GM18870 (cell line): ENCODE results near the gene NLRX1.
"Not testable (repeated sequence)": the region's sequence is repeated elsewhere in the genome, so short reads cannot be mapped to it uniquely, and the experiment has no call there.

ENCODE experiments used
- ATAC-seq: cut with Tn5 transposase; IDR thresholded peaks from one replicate; pipeline ENCODE4 v1.9.1; 2021; ENCODE audit warnings: moderate library complexity; ENCODE audit not compliant: unreplicated experiment

Gene NLRX1

DNA sequence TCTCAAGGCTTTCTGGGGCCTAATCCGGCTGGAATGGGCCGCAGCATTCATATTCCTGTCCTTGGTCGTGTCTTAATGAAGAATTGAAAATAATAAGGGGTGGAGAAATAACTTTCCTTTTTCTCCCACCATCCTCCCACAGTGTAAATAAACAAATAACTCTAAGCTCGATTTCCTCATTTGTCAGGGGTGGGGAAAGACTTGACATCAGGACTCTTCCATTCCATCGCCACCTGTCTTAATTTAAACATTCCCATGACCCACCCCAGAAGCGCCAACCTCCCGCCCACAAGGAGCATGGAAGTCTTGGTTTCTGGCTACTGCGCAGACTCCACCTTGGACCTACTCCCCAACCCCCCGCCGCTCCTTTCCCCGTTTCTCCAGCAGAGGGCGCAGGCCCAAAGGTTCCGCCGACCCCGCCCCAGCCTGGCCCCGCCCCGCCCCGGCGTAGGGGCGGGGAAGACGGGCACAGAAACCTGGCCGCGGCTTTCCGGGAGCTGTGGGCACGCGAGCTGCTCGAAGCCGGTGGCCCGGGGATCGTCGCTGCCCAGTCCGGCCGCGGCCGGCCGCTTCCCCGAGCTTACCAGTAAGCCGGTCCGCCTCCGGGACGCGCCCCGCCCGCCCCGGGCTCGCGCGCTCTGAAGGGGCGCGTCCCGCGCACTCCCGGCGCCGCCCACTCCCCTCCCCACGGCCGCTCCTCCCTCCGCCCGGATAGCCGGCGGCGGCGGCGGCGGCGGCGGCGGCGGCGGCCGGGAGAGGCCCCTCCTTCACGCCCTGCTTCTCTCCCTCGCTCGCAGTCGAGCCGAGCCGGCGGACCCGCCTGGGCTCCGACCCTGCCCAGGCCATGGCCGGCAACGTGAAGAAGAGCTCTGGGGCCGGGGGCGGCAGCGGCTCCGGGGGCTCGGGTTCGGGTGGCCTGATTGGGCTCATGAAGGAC, 37.3 kb downstream of the NLRX1 start, which contains the start of gene CBL:
Gene CBL (plus strand): TSS at position 766 of the 937 bp plus-strand sequence. CDS start 79 bp downstream, at position 845.
- ATAC-seq: peak; percentile 45

DNA sequence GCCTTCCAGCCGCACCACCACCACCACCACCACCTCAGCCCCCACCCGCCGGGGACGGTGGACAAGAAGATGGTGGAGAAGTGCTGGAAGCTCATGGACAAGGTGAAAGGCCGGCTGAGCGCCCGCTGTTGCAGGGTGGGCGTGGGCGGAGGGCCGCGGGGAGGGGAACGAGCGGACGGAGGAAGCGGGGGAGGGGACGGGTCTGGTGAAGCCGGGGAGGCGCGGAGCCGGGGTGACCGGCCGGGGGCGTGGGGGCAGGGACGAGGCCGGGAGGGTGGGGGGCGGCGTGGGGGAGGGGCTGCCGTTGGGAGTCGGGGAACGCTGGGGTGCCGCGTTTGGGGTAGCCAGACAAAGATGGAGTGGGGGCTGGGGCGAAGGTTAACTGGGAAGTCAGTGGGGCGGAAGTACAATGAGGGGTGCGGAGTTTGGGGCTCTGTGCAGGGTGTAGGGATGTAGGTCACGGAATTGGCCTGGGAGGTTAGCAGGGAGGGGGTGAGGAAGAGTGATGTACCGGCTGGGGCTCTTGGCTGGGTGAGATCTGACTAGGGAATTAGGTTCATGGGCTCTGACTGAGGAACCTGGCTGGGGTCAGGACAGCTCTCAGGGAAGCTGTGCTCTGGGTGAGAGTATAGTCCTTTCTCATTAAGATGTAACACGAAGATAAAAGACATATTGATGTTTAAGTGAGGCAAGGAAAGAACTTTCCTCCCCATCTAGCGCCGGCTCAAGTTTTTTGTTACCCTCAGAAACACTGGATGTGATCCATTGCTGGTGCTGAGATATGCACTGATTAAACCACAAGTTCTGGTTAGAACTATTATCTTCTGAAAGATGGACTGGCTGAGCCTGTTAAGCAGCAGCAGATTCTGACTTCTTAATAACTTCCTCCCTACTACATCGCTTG, 38.2 kb downstream of the NLRX1 start:
- ATAC-seq: no peak

DNA sequence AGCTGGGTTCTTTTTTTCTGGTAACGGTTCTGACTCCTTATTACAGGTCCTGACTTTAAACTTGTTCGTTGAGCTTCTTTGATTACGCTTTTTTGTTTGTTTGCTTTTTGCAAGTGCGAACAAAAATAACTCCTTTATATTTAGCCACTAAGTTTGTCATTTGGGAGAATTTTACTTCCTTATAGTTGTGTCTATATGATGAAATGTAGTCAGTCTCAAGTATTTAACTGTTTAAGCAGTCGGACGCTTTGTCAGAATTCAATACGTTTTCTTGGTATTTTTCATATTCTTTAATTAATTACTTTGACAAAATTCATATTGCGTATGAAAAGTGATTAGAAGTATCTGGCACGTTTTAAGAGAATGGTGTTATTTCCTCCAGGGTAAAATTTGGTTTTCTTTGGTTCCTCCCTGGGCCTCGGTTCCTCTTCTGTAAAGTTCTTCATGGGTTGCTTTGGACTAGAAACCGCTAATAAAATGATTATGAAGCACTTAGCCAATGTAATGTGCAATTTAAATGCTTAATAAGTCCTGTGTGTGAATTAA, 39.0 kb downstream of the NLRX1 start:
- no peak for ATAC-seq

DNA sequence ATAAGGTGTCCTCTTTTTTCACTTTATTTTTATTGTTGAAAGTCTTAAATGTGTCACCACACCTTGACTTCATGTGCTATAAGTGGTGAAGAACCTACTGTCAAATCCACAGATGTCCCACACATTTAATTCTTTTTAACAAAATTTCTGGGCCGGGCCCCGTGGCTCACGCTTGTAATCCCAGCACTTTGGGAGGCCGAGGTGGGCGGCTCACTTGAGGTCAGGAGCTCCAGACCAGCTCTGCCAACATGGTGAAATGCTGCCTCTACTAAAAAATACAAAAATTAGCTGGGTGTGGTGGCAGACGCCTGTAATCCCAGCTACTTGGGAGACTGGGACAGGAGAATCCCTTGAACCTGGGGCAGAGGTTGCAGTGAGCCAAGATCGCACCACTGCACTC, 40.7 kb downstream of the NLRX1 start:
- no peak for ATAC-seq

DNA sequence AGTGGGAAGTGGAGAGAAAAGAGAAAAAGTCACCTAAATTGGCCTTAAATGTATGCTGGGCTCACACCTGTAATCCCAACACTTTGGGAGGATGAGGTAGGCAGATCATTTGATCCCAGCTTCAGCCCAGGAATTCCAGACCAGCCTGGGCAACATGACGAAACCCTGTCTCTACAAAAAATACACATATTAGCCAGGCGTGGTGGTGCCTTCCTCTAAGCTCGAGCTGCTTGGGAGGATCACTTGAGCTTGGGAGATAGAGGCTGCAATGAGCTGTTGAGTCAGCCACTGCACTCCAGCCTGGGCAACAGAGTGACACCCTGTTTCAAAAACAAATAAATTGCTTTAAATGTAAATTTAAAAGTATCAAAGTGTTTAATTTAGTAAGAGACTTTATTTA, 41.5 kb downstream of the NLRX1 start:
- no peak for ATAC-seq

DNA sequence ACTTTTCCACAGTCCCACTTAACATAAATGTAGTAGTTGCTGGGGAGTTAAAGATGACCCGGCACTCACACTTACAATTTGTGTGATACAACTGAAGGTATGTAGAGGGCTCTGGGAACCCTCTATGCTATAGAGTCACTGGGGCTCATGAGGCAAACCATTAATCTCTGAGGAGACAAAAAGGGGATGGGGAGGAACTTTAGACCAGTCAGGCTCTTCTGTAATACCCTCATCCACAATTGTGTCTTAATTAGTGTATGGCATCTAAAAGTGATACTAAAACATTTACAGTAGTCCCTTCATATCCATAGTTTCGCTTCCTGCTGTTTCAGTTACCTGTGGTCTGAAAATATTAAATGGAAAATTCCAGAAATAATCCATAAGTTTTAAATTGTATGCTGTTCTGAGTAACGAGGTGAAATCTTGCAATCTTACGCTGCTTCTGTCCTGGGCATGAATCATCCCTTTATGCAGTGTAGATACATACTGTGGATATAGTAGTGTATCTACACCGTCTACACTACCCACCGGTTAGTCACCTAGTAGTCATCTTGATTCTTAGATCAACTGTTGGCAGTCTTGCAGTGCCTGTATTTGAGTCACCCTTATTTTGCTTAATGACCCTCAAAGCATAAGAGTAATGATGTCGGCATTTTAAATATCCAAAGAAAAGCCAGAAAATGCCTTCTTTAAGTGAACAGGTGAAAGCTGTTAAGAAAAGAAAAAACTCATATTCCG, 49.8 kb downstream of the NLRX1 start:
- no peak for ATAC-seq

DNA sequence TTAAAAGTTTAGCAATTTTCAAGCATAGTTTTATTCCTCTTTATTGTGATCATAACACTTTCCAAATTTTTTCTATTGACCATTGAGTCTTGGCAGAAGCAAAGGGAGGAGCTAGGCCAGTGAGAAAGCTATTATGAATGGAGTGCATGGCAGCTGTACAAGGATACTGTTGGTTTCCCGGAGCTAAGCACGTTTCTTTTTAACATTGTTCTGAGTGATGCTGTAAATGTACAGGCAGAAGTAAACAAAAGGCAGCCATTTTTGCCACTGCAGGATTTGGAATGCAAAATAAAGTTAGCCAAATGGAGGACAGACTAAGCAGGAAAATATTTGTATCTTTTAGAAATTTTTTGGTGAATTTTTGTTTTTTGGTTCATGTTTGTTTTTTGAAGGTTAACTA, 53.8 kb downstream of the NLRX1 start:
- no peak for ATAC-seq

DNA sequence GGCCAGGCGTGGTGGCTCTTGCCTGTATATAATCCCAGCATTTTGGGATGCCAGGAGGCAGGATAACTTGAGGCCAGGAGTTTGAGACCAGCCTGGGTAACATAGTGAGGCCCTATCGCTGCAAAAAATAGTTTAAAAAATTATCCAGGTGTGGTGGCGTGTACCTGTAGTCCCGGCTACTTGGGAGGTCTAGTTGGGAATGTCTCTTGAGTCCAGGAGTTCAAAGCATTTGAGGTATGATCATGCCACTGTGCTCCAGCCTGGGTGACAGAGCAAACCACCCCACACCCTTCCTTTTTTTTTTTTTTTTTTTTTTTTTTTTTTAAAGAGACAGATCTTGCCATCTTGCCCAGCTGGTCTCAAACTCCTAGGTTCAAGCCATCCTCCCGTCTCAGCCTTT, 54.4 kb downstream of the NLRX1 start:
- ATAC-seq: no peak

DNA sequence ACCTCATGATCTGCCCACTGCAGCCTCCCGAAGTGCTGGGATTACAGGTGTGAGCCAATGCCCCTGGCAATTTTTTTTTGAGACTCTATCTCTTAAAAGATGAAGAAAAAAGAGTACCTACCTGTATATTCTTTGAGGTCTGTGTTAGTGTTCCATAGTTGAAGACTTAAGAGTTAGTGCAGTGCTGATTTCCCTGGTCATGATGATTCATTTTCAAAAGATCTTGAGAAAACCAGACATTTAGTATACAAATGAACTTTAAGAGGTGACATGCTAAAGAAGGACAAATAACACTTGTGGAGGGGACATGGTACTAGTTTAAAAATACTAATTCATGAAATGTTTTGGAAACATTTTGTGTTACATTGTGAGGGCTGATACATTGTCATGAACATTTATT, 55.3 kb downstream of the NLRX1 start:
- no peak for ATAC-seq

DNA sequence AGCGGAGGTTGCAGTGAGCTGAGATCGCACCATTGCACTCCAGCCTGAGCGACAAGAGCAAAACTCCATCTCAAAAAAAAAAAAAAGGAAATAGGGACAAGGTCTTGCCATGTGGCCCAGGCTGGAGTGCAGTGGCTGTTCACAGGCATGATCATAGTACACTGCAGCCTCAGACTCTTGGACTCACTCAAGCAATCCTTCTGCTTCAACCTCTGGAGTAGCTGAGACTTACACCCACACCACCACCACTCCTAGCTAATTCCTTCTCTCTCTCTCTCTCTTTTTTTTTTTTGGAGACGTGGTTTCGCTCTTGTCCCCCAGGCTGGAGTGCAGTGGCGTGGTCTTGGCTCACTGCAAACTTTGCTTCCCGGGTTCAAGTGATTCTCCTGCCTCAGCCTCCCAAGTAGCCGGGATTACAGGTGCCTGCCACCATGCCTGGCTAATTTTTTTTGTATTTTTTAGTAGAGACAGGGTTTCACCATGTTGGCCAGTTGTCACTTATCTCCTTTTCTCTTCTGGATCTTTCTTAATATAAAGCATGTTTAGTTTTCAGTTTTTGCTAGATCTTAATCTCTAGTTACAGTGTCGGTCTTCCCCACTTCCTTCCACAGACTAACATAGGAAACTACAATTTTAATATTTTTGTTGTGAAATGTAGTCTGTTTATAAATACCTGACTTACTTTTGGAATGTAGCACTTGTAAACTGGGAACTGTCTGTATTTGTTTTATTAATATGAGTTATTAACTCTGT, 60.2 kb downstream of the NLRX1 start:
- not testable (repeated sequence) for ATAC-seq

DNA sequence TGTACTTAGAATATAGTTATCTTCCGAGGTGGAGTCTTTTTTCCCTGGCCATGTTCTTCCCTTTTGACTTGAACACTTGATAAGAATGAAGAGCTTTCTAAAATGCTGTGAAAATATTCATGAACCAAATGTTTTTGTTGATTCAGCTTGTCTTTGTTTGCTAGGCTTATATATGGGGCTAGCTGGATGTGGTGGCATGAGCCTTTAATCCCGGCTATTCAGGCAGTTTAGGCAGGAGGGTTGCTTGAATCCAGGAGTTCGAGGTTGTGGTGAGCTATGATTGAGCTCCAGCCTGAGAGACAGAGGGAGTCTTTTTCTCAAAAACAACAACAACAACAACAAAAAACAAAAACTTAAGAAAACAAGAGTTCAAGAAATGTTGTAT, 60.8 kb downstream of the NLRX1 start:
- no peak for ATAC-seq

DNA sequence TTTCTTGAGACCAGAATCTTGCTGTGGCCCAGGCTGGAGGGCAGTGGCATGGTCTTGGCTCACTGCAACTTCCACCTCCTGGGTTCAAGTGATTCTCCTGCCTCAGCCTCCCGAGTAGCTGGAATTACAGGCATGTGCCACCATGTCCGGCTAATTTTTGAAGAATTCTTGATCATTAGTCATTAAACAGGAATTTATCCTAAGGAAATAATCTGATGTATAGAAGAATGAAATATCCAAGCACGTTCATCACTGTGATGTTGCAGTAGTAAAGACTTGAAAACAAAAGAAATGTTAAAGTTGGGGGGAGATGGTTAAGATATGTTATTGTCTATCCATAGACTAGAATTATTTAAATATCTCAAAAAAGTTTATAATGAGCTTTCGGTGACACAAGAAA, 61.2 kb downstream of the NLRX1 start:
- no peak for ATAC-seq
